ENCODE results near the gene SIGLEC12.

DNA sequence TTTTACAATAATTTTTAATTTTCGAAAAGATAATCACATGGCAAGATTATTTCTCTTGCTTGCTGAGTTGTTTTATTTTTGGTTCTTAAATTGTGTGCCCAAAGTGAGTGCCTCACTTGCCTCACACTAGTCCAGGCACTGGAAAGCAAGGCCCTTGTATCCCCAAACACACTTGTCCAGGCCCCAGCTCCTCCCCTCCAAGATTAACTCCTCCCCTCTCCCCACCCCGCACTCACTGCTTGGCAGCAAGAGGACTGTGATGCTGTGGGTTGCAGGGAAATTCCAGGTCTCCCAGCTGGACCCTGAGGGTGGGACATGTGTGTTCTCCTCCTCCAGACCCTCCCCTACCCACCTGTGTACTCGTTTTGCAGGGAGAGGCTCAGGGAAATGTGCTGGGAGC, 3.9 kb downstream of the SIGLEC12 start:
- TF ChIP-seq FOSL1 (CRISPR knock-in tag; IDR thresholded peaks at IDR 0.05; ENCODE audit: borderline replicate concordance) (no peak), ZNF253 (CRISPR knock-in tag; IDR thresholded peaks at IDR 0.05; ENCODE audit: borderline replicate concordance) (no peak), ZNF121 (CRISPR knock-in tag; IDR thresholded peaks at IDR 0.05) (no peak), SRSF9 (IDR thresholded peaks at IDR 0.05; ENCODE audit: borderline replicate concordance, insufficient read depth, low read depth, low read length, poor library complexity, severe bottlenecking) (no peak), ZNF143 (CRISPR knock-in tag; IDR thresholded peaks at IDR 0.05) (no peak), RAD21 (CRISPR knock-in tag; IDR thresholded peaks at IDR 0.05) (no peak)
- TF ChIP-seq, protein P1, sequence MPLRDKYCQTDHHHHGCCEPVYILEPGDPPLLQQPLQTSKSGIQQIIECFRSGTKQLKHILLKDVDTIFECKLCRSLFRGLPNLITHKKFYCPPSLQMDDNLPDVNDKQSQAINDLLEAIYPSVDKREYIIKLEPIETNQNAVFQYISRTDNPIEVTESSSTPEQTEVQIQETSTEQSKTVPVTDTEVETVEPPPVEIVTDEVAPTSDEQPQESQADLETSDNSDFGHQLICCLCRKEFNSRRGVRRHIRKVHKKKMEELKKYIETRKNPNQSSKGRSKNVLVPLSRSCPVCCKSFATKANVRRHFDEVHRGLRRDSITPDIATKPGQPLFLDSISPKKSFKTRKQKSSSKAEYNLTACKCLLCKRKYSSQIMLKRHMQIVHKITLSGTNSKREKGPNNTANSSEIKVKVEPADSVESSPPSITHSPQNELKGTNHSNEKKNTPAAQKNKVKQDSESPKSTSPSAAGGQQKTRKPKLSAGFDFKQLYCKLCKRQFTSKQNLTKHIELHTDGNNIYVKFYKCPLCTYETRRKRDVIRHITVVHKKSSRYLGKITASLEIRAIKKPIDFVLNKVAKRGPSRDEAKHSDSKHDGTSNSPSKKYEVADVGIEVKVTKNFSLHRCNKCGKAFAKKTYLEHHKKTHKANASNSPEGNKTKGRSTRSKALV (CRISPR knock-in tag; IDR thresholded peaks at IDR 0.05): no peak

All from HepG2 (cell line).